ENCODE data around the gene SNED1. TPM values are rescaled to one million over a fixed set of nuclear protein-coding genes. Genes with fewer than 3 reads are reported as not detected.

Gene SNED1
- polyA plus RNA-seq, 4 donors = 0.45 to 6.0 (median 3.4) TPM

GRCh38 chr2:241030333-241030680 lies 31.9 kb downstream of the SNED1 start:
- H3K4me3 ChIP-seq (ENCODE audit: low read depth in 1 of 3, low read length in 3 of 3) = no peak overlapping the region
- WGBS, 3 donors = 92 to 95% (median 95%) methylated on average over 15 of the region's 15 CpGs
- FAIRE-seq = no peak

GRCh38 chr2:241030883-241031282 lies 32.5 kb downstream of the SNED1 start:
- peaks cover 0 to 10% (median 0%) of the 10 kb centered on the region in 3 donors for H3K27me3 ChIP-seq (ENCODE audit: control insufficient read depth in 3 of 3, insufficient read depth in 3 of 3, low read length in 3 of 3)

More at GRCh38 chr2:241030333-241030680, 31.9 kb downstream of the SNED1 start:
- Histone ChIP-seq H3K4me1 (ENCODE audit: control insufficient read depth in 3 of 3, insufficient read depth in 2 of 3, low read depth in 1 of 3, low read length in 2 of 3) (no peaks in the 10 kb centered on the region), H3K36me3 (ENCODE audit: control insufficient read depth in 3 of 3, insufficient read depth in 2 of 3, low read depth in 1 of 3, low read length in 3 of 3) (peaks cover 0 to 2% (median 0%) of the 10 kb centered on the region in 3 donors), H3K27ac (ENCODE audit: low read depth in 1 of 3, low read length in 2 of 3) (no peak overlapping the region), H3K9me3 (ENCODE audit: control insufficient read depth in 2 of 2, insufficient read depth in 1 of 2, low read depth in 1 of 2, low read length in 1 of 2) (peaks cover 0 to 9% of the 10 kb centered on the region in 2 donors), H3K27me3 (ENCODE audit: control insufficient read depth in 3 of 3, insufficient read depth in 3 of 3, low read length in 3 of 3) (peaks cover 0 to 7% (median 0%) of the 10 kb centered on the region in 3 donors)
- DNase-seq = no peak

GRCh38 chr2:241031436-241032165 lies 33.2 kb downstream of the SNED1 start:
- peaks cover 0 to 2% (median 0%) of the 10 kb centered on the region in 3 donors for H3K36me3 ChIP-seq (ENCODE audit: control insufficient read depth in 3 of 3, insufficient read depth in 2 of 3, low read depth in 1 of 3, low read length in 3 of 3)
- no peak overlapping the region for H3K4me3 ChIP-seq (ENCODE audit: low read depth in 1 of 3, low read length in 3 of 3)
- H3K27ac ChIP-seq (ENCODE audit: low read depth in 1 of 3, low read length in 2 of 3) = no peak overlapping the region
- H3K27me3 ChIP-seq (ENCODE audit: control insufficient read depth in 3 of 3, insufficient read depth in 3 of 3, low read length in 3 of 3) = peaks cover 0 to 16% (median 0%) of the 10 kb centered on the region in 3 donors
- H3K9me3 ChIP-seq (ENCODE audit: control insufficient read depth in 2 of 2, insufficient read depth in 1 of 2, low read depth in 1 of 2, low read length in 1 of 2) = peaks cover 0 to 4% of the 10 kb centered on the region in 2 donors
- WGBS, 3 donors = 86 to 91% (median 87%) methylated on average over 20 of the region's 20 CpGs
- no peaks in the 10 kb centered on the region for H3K4me1 ChIP-seq (ENCODE audit: control insufficient read depth in 3 of 3, insufficient read depth in 2 of 3, low read depth in 1 of 3, low read length in 2 of 3)
- DNase-seq (no peak), FAIRE-seq (no peak)

More at GRCh38 chr2:241030883-241031282, 32.5 kb downstream of the SNED1 start:
- H3K27ac ChIP-seq (ENCODE audit: low read depth in 1 of 3, low read length in 2 of 3) = no peak overlapping the region
- DNase-seq (no peak), FAIRE-seq (no peak)
- H3K36me3 ChIP-seq (ENCODE audit: control insufficient read depth in 3 of 3, insufficient read depth in 2 of 3, low read depth in 1 of 3, low read length in 3 of 3) = peaks cover 0 to 2% (median 0%) of the 10 kb centered on the region in 3 donors
- 90 to 94% (median 93%) methylated on average over 7 of the region's 7 CpGs for WGBS, 3 donors
- no peak overlapping the region for H3K4me3 ChIP-seq (ENCODE audit: low read depth in 1 of 3, low read length in 3 of 3)
- peaks cover 0 to 8% of the 10 kb centered on the region in 2 donors for H3K9me3 ChIP-seq (ENCODE audit: control insufficient read depth in 2 of 2, insufficient read depth in 1 of 2, low read depth in 1 of 2, low read length in 1 of 2)
- H3K4me1 ChIP-seq (ENCODE audit: control insufficient read depth in 3 of 3, insufficient read depth in 2 of 3, low read depth in 1 of 3, low read length in 2 of 3) = no peaks in the 10 kb centered on the region

- FAIRE-seq (no peak), DNase-seq (no peak)
- Histone ChIP-seq H3K27me3 (ENCODE audit: control insufficient read depth in 3 of 3, insufficient read depth in 3 of 3, low read length in 3 of 3) (peaks cover 0 to 31% (median 0%) of the 10 kb centered on the region in 3 donors), H3K4me3 (ENCODE audit: low read depth in 1 of 3, low read length in 3 of 3) (no peak overlapping the region), H3K9me3 (ENCODE audit: control insufficient read depth in 2 of 2, insufficient read depth in 1 of 2, low read depth in 1 of 2, low read length in 1 of 2) (no peaks in the 10 kb centered on the region), H3K27ac (ENCODE audit: low read depth in 1 of 3, low read length in 2 of 3) (no peak overlapping the region), H3K36me3 (ENCODE audit: control insufficient read depth in 3 of 3, insufficient read depth in 2 of 3, low read depth in 1 of 3, low read length in 3 of 3) (peaks cover 0 to 7% (median 0%) of the 10 kb centered on the region in 3 donors), H3K4me1 (ENCODE audit: control insufficient read depth in 3 of 3, insufficient read depth in 2 of 3, low read depth in 1 of 3, low read length in 2 of 3) (no peaks in the 10 kb centered on the region)
- 84 to 85% (median 85%) methylated on average over 17 of the region's 17 CpGs for whole genome bisulfite sequencing, 3 donors
Observed at GRCh38 chr2:241033336-241033987, 35.0 kb downstream of the SNED1 start.

GRCh38 chr2:241033994-241034393 lies 35.6 kb downstream of the SNED1 start:
- WGBS, 3 donors = 76 to 81% (median 81%) methylated on average over 6 to 7 of the region's 7 CpGs
- no peak overlapping the region for H3K4me3 ChIP-seq (ENCODE audit: low read depth in 1 of 3, low read length in 3 of 3)
- H3K27me3 ChIP-seq (ENCODE audit: control insufficient read depth in 3 of 3, insufficient read depth in 3 of 3, low read length in 3 of 3) = peaks cover 0 to 35% (median 0%) of the 10 kb centered on the region in 3 donors
- H3K4me1 ChIP-seq (ENCODE audit: control insufficient read depth in 3 of 3, insufficient read depth in 2 of 3, low read depth in 1 of 3, low read length in 2 of 3) = no peaks in the 10 kb centered on the region
- H3K36me3 ChIP-seq (ENCODE audit: control insufficient read depth in 3 of 3, insufficient read depth in 2 of 3, low read depth in 1 of 3, low read length in 3 of 3) = peaks cover 0 to 7% (median 0%) of the 10 kb centered on the region in 3 donors
- no peak for FAIRE-seq
- no peak for DNase-seq
- H3K27ac ChIP-seq (ENCODE audit: low read depth in 1 of 3, low read length in 2 of 3) = no peak overlapping the region
- H3K9me3 ChIP-seq (ENCODE audit: control insufficient read depth in 2 of 2, insufficient read depth in 1 of 2, low read depth in 1 of 2, low read length in 1 of 2) = no peaks in the 10 kb centered on the region

GRCh38 chr2:241034490-241035141 lies 36.2 kb downstream of the SNED1 start:
- Histone ChIP-seq H3K27me3 (ENCODE audit: control insufficient read depth in 3 of 3, insufficient read depth in 3 of 3, low read length in 3 of 3) (peaks cover 0 to 35% (median 0%) of the 10 kb centered on the region in 3 donors), H3K4me3 (ENCODE audit: low read depth in 1 of 3, low read length in 3 of 3) (no peak overlapping the region), H3K9me3 (ENCODE audit: control insufficient read depth in 2 of 2, insufficient read depth in 1 of 2, low read depth in 1 of 2, low read length in 1 of 2) (no peaks in the 10 kb centered on the region), H3K36me3 (ENCODE audit: control insufficient read depth in 3 of 3, insufficient read depth in 2 of 3, low read depth in 1 of 3, low read length in 3 of 3) (peaks cover 0 to 7% (median 0%) of the 10 kb centered on the region in 3 donors), H3K27ac (ENCODE audit: low read depth in 1 of 3, low read length in 2 of 3) (no peak overlapping the region), H3K4me1 (ENCODE audit: control insufficient read depth in 3 of 3, insufficient read depth in 2 of 3, low read depth in 1 of 3, low read length in 2 of 3) (no peaks in the 10 kb centered on the region)
- DNase-seq (no peak), FAIRE-seq (no peak)
- 89 to 96% (median 93%) methylated on average over 22 of the region's 22 CpGs for WGBS, 3 donors

GRCh38 chr2:241035142-241035817 lies 36.9 kb downstream of the SNED1 start:
- peaks cover 0 to 7% (median 0%) of the 10 kb centered on the region in 3 donors for H3K36me3 ChIP-seq (ENCODE audit: control insufficient read depth in 3 of 3, insufficient read depth in 2 of 3, low read depth in 1 of 3, low read length in 3 of 3)
- H3K4me3 ChIP-seq (ENCODE audit: low read depth in 1 of 3, low read length in 3 of 3) = no peak overlapping the region
- no peaks in the 10 kb centered on the region for H3K9me3 ChIP-seq (ENCODE audit: control insufficient read depth in 2 of 2, insufficient read depth in 1 of 2, low read depth in 1 of 2, low read length in 1 of 2)
- H3K4me1 ChIP-seq (ENCODE audit: control insufficient read depth in 3 of 3, insufficient read depth in 2 of 3, low read depth in 1 of 3, low read length in 2 of 3) = no peaks in the 10 kb centered on the region
- H3K27me3 ChIP-seq (ENCODE audit: control insufficient read depth in 3 of 3, insufficient read depth in 3 of 3, low read length in 3 of 3) = peaks cover 0 to 35% (median 0%) of the 10 kb centered on the region in 3 donors
- DNase-seq = no peak
- H3K27ac ChIP-seq (ENCODE audit: low read depth in 1 of 3, low read length in 2 of 3) = no peak overlapping the region
- WGBS, 3 donors = 32 to 45% (median 36%) methylated on average over 23 to 31 of the region's 31 CpGs
- no peak for FAIRE-seq
